A673 (cell line): ENCODE results near the gene ABCC11. TPM values are rescaled to one million over a fixed set of nuclear protein-coding genes. Genes with fewer than 3 reads are reported as not detected.

Experiments used
- BruUV-seq: library from RNA; stranded (reverse); fragments of 400-500 nt; replicated peaks from 2 replicates; lab custom pipeline; 2021; lab: Mats Ljungman, UMichigan
- CTCF ChIA-PET: fragments of 300-600 bp; sonication (Branson Sonifier 250); formaldehyde crosslinking; loops from one replicate; lab custom pipeline; 2022; ENCODE audit warnings: antibody characterized with exemption; lab: Charles Lee
- POLR2A ChIA-PET: fragments of 300-600 bp; sonication (Branson Sonifier 250); formaldehyde crosslinking; loops from one replicate; lab custom pipeline; 2022; ENCODE audit warnings: antibody characterized with exemption; ENCODE audit not compliant: low non-redundant PET; lab: Charles Lee
- DNase-seq: peaks from one replicate; pipeline ENCODE4 v3.0.0-alpha.2; 2015; ENCODE audit warnings: low spot score
- H3K27ac ChIP-seq: fragments of 200-600 bp; sonication (generic); 2 replicates; pipeline ENCODE4 v1.5.1; 2016; ENCODE audit warnings: mixed run types, low read depth, mild to moderate bottlenecking, mixed read lengths, antibody characterized with exemption, low read length; ENCODE audit not compliant: poor library complexity, severe bottlenecking
- H3K27me3 ChIP-seq: fragments of 200-600 bp; sonication (generic); replicated peaks from 2 replicates; pipeline ENCODE4 v1.6.1; 2017; ENCODE audit warnings: mixed run types, low read depth, mild to moderate bottlenecking, mixed read lengths, antibody characterized with exemption, low read length; ENCODE audit not compliant: insufficient read depth, poor library complexity
- H3K36me3 ChIP-seq: fragments of 200-600 bp; sonication (generic); 2 replicates; pipeline ENCODE4 v1.6.1; 2016; ENCODE audit warnings: mixed run types, mild to moderate bottlenecking, mixed read lengths, antibody characterized with exemption, low read length; ENCODE audit not compliant: insufficient read depth, poor library complexity, severe bottlenecking
- H3K4me1 ChIP-seq: fragments of 200-600 bp; sonication (generic); 2 replicates; pipeline ENCODE4 v1.6.1; 2017; ENCODE audit warnings: mixed run types, mild to moderate bottlenecking, mixed read lengths, antibody characterized with exemption, low read length; ENCODE audit not compliant: insufficient read depth, poor library complexity, severe bottlenecking
- H3K4me3 ChIP-seq: fragments of 200-600 bp; sonication (generic); 2 replicates; pipeline ENCODE4 v1.5.1; 2016; ENCODE audit warnings: low read depth, mixed run types, mild to moderate bottlenecking, mixed read lengths, low read length; ENCODE audit not compliant: poor library complexity, severe bottlenecking
- H3K9me3 ChIP-seq: fragments of 200-600 bp; sonication (generic); 2 replicates; pipeline ENCODE4 v1.6.1; 2016; ENCODE audit warnings: mixed run types, low read depth, mild to moderate bottlenecking, mixed read lengths, antibody characterized with exemption, low read length; ENCODE audit not compliant: poor library complexity, severe bottlenecking
- EZH2 ChIP-seq: fragments of 200-600 bp; sonication (generic); IDR thresholded peaks from 2 replicates; pipeline ENCODE4 v1.6.1; 2017; ENCODE audit warnings: borderline replicate concordance, low read depth, mild to moderate bottlenecking, mixed read lengths, antibody characterized with exemption, low read length; ENCODE audit not compliant: poor library complexity, severe bottlenecking
- intact Hi-C: fragments of 100-400 bp; cut with micrococcal nuclease; formaldehyde crosslinking; loops from one replicate; pipeline ENCODE4 v1.10.0; 2022; ENCODE audit not compliant: unreplicated experiment
- total RNA-seq: library from RNA; stranded (reverse); gene quantifications from 2 replicates; pipeline ENCODE4 v1.2.3, GENCODE V29; 2021
- TF ChIP-seq, protein P1 (sequence below): fragments of 300-800, 200-600 bp; sonication (generic); conservative IDR thresholded peaks from 2 replicates; pipeline ENCODE4 v1.5.1; 2017; ENCODE audit warnings: low read depth, mild to moderate bottlenecking, antibody characterized with exemption, low read length, moderate library complexity, mixed read lengths

The ABCC11 gene
- total RNA-seq, 1 experiment from 2014 or later, result not detected

GRCh38 chr16:48223490-48223889 is 23.8 kb downstream of the ABCC11 start:
- TF ChIP-seq, protein P1, sequence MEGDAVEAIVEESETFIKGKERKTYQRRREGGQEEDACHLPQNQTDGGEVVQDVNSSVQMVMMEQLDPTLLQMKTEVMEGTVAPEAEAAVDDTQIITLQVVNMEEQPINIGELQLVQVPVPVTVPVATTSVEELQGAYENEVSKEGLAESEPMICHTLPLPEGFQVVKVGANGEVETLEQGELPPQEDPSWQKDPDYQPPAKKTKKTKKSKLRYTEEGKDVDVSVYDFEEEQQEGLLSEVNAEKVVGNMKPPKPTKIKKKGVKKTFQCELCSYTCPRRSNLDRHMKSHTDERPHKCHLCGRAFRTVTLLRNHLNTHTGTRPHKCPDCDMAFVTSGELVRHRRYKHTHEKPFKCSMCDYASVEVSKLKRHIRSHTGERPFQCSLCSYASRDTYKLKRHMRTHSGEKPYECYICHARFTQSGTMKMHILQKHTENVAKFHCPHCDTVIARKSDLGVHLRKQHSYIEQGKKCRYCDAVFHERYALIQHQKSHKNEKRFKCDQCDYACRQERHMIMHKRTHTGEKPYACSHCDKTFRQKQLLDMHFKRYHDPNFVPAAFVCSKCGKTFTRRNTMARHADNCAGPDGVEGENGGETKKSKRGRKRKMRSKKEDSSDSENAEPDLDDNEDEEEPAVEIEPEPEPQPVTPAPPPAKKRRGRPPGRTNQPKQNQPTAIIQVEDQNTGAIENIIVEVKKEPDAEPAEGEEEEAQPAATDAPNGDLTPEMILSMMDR, result no peak
- TF ChIP-seq EZH2, result no peak
- CTCF ChIA-PET, result no interaction called here
- no peaks in the 10 kb centered on the region for H3K27me3 ChIP-seq
- H3K9me3 ChIP-seq, result no peaks in the 10 kb centered on the region
- no peak overlapping the region for H3K27ac ChIP-seq
- no TSS peak for BruUV-seq
- no peak overlapping the region for H3K4me3 ChIP-seq
- no peaks in the 10 kb centered on the region for H3K36me3 ChIP-seq
- POLR2A ChIA-PET, result no interaction called here
- no peak for DNase-seq
- no peaks in the 10 kb centered on the region for H3K4me1 ChIP-seq
- intact Hi-C loops, result no loop called here

- TF ChIP-seq EZH2, result no peak
- TF ChIP-seq, protein P1, result no peak
- H3K36me3 ChIP-seq, result no peaks in the 10 kb centered on the region
- no peaks in the 10 kb centered on the region for H3K4me1 ChIP-seq
- DNase-seq, result no peak
- BruUV-seq, result no TSS peak
- no peaks in the 10 kb centered on the region for H3K27me3 ChIP-seq
- no peak overlapping the region for H3K27ac ChIP-seq
- intact Hi-C loops, result no loop called here
- ChIA-PET POLR2A (no interaction called here), CTCF (no interaction called here)
- no peak overlapping the region for H3K4me3 ChIP-seq
- no peaks in the 10 kb centered on the region for H3K9me3 ChIP-seq
Measured at GRCh38 chr16:48220891-48221290, 26.4 kb downstream of the ABCC11 start.

GRCh38 chr16:48218473-48218872 is 28.9 kb downstream of the ABCC11 start:
- ChIA-PET POLR2A (no interaction called here), CTCF (no interaction called here)
- TF ChIP-seq, protein P1, result no peak
- no peak for TF ChIP-seq EZH2
- Histone ChIP-seq H3K27me3 (no peaks in the 10 kb centered on the region), H3K4me3 (no peak overlapping the region), H3K27ac (no peak overlapping the region), H3K4me1 (no peaks in the 10 kb centered on the region), H3K9me3 (no peaks in the 10 kb centered on the region), H3K36me3 (no peaks in the 10 kb centered on the region)
- intact Hi-C loops, result no loop called here
- no TSS peak for BruUV-seq
- DNase-seq, result no peak
